Neural crest cell (in vitro differentiated cells): Measurements from ENCODE around the gene SFPQ. TPM values are rescaled to one million over a fixed set of nuclear protein-coding genes. Genes with fewer than 3 reads are reported as not detected.
"Not testable (repeated sequence)": the region's sequence is repeated elsewhere in the genome, so short reads cannot be mapped to it uniquely, and the experiment has no call there.

ENCODE experiments used
- DNase-seq: peaks from one replicate; pipeline ENCODE4 v3.0.0; 2021; ENCODE audit warnings: low read depth, mixed read lengths, low spot score
- H3K27ac Mint-ChIP-seq: one replicate; pipeline ENCODE4 v1.8.0; 2021; ENCODE audit warnings: mild to moderate bottlenecking, mixed read lengths; ENCODE audit not compliant: unreplicated experiment
- H3K27me3 Mint-ChIP-seq: 2 replicates; pipeline ENCODE4 v1.8.0; 2021; ENCODE audit warnings: low read depth, mild to moderate bottlenecking, mixed read lengths
- H3K36me3 Mint-ChIP-seq: 2 replicates; pipeline ENCODE4 v1.8.0; 2021; ENCODE audit warnings: low read depth, mild to moderate bottlenecking, mixed read lengths
- H3K4me1 Mint-ChIP-seq: 2 replicates; pipeline ENCODE4 v1.8.0; 2021; ENCODE audit warnings: mixed read lengths
- H3K4me3 Mint-ChIP-seq: one replicate; pipeline ENCODE4 v1.8.0; 2021; ENCODE audit warnings: mild to moderate bottlenecking, mixed read lengths
- H3K9me3 Mint-ChIP-seq: 2 replicates; pipeline ENCODE4 v1.8.0; 2021; ENCODE audit warnings: mixed read lengths
- CTCF ChIP-seq: fragments of 200-600 bp; sonication (generic); conservative IDR thresholded peaks from 2 replicates; pipeline ENCODE4 v1.5.0; 2021; ENCODE audit warnings: antibody characterized with exemption, mild to moderate bottlenecking
- long read RNA-seq: library from polyadenylated mRNA; unstranded; transcript quantifications from one replicate; pipeline ENCODE4 v2.0.0, GENCODE V29; 2020
- total RNA-seq: library from RNA; stranded (reverse); gene quantifications from 2 replicates; pipeline ENCODE4 v1.2.1, GENCODE V29; 2021

SFPQ gene
- total RNA-seq: 644 and 666 TPM in 2 replicates
- long read RNA-seq, transcript SFPQ-201 (10 exons, 3,747 nt): major isoform, 14 of 143 reads
- long read RNA-seq, transcript SFPQ-205 (3 exons, 2,835 nt): minor isoform, 7 of 143 reads
- long read RNA-seq, partial matches to known transcripts: 101 of 143 reads
- long read RNA-seq, other reads (novel, unspliced or antisense): 18 of 143 reads

- Mint-ChIP-seq H3K36me3 (peaks cover 37% of the 10 kb centered on the region), H3K27me3 (peaks cover 15% of the 10 kb centered on the region), H3K4me3 (peak within 1 kb of the TSS; percentile 97), H3K9me3 (peaks cover 3% of the 10 kb centered on the region), H3K4me1 (peaks cover 50% of the 10 kb centered on the region), H3K27ac (peak within 1 kb of the TSS; percentile 100)
- TF ChIP-seq CTCF: no peak
- peak; percentile 99 for DNase-seq
Measured at GRCh38 chr1:35192853-35193664, at the start of gene SFPQ. Gene SFPQ, minus strand, starts transcription at chr1:35193145. Its CDS starts 96 bp downstream, at chr1:35193049.

- H3K9me3 Mint-ChIP-seq: not testable (repeated sequence)
Measured at GRCh38 chr1:35236772-35237171, 43.8 kb upstream of the SFPQ start.

GRCh38 chr1:35231287-35231686, 38.3 kb upstream of the SFPQ start:
- H3K4me3 Mint-ChIP-seq: no peak overlapping the region
- H3K27ac Mint-ChIP-seq: no peak overlapping the region
- no peaks in the 10 kb centered on the region for H3K36me3 Mint-ChIP-seq
- no peak for DNase-seq
- H3K4me1 Mint-ChIP-seq: no peaks in the 10 kb centered on the region
- peaks cover 4% of the 10 kb centered on the region for H3K27me3 Mint-ChIP-seq
- H3K9me3 Mint-ChIP-seq: no peaks in the 10 kb centered on the region
- TF ChIP-seq CTCF: no peak

More at GRCh38 chr1:35236772-35237171, 43.8 kb upstream of the SFPQ start:
- not testable (repeated sequence) for H3K27me3 Mint-ChIP-seq, H3K36me3 Mint-ChIP-seq, H3K4me1 Mint-ChIP-seq, H3K27ac Mint-ChIP-seq, DNase-seq, H3K4me3 Mint-ChIP-seq

- Mint-ChIP-seq H3K9me3 (no peaks in the 10 kb centered on the region), H3K27me3 (peaks cover 4% of the 10 kb centered on the region), H3K4me3 (no peak overlapping the region), H3K4me1 (no peaks in the 10 kb centered on the region), H3K27ac (no peak overlapping the region), H3K36me3 (no peaks in the 10 kb centered on the region)
- no peak for TF ChIP-seq CTCF
- DNase-seq: no peak
Measured at GRCh38 chr1:35229587-35230360, 36.8 kb upstream of the SFPQ start.

DNA sequence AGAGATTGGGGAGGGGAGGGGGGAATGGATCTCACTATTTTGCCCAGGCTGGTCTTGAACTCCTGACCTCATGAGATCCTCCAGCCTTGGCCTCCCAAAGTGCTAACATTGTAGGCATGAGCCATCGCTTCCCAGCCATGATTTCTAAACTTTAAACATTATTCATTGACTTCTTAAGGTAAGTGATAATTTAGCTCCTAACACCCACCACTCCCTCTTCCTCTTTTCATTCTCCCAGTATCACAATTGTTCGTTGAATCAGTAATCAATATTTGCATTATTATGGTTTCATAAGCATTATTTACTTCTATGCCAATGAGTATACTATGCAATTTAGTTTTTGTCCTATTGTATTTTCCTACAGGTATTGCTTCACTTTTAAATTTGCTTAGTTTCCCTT, 33.6 kb upstream of the SFPQ start:
- no peak for DNase-seq
- Mint-ChIP-seq H3K9me3 (no peaks in the 10 kb centered on the region), H3K4me3 (no peak overlapping the region), H3K27me3 (peaks cover 4% of the 10 kb centered on the region), H3K4me1 (no peaks in the 10 kb centered on the region), H3K36me3 (no peaks in the 10 kb centered on the region), H3K27ac (no peak overlapping the region)
- TF ChIP-seq CTCF: no peak
